ENCODE data around the gene PELI3.
"Not testable (repeated sequence)": the region's sequence is repeated elsewhere in the genome, so short reads cannot be mapped to it uniquely, and the experiment has no call there.

The PELI3 gene

GRCh38 chr11:66448523-66448922, 18.2 kb upstream of the PELI3 start:
- DNase-seq = no peak

DNA sequence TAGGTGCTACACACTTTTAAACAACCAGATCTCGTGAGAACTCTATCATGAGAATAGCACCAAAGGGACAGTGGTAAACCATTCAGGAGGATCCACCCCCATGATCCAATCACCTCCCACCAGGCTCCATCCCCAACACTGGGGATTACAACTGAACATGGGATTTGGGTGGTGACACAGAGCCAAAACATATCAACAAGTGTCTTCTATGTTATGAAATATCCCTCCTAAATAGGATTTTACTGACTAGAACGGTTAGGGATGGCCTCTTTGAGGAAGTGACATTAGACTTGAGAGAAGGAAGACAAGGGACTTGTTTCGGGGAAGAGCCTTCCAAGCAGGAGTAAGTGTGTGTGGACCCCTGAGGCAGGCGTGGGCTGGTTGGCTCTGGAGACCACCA, 16.1 kb upstream of the PELI3 start:
- no peak for DNase-seq

GRCh38 chr11:66451663-66452062, 15.0 kb upstream of the PELI3 start:
- DNase-seq = no peak

DNA sequence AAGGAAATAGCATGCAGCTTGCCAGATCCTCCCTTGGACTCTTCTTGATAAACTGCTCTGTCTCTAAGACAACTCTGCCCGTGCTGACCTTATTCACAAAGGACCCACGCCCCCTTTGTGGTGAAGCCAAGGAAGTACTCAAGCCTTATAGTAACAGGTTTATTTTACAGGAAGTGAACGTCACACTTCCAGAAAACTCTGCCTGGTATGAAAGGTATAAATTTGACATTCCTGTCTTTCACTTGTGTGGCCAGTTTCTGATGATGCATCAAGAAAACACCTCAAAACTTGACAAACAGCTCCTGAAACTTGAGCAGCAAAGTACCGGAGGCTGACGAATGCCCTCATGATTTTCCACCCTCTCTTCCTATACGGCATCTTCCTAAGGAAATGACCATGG, 12.5 kb upstream of the PELI3 start:
- DNase-seq = no peak

GRCh38 chr11:66454828-66455227, 11.9 kb upstream of the PELI3 start:
- no peak for DNase-seq

DNA sequence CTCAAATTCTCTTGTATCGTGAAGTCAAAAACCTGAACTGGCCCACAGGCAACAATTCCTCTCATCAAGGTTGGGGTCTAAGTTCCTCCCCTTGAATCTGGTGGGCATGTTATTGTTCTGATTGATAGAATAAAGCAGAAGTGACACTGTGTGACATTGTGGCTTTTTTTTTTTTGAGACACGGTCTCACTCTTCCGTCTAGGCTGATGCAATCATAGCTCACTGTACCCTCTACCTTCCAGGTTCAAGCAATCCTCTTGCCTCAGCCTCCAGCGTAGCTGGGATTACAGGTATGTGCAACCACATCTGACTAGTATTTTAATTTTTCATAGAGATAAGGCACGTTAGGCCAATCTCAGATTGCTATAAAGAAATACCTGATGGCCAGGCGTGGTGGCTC, 8.9 kb upstream of the PELI3 start:
- DNase-seq = no peak

- DNase-seq = no peak
These were observed 7.4 kb upstream of the PELI3 start for GRCh38 chr11:66459138-66459778.

DNA sequence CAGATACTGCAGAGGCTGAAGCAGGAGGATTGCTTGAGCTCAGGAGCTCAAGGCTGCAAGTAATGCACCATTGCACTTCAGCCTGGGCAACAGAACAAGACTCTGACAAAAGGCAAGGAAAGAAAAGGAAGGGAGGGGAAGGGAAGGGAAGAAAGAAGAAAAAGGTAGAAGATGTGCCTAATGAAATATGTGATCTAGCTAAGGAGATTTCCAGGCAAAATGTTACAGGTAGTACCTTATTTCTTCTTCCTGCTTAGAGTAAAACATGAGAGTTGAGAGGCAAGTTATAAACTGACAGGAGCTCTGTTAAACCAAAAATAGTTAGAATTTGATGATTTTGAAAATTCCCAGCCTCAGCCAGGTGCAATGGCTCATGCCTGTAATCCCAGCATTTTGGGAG, 4.7 kb upstream of the PELI3 start:
- no peak for DNase-seq

DNA sequence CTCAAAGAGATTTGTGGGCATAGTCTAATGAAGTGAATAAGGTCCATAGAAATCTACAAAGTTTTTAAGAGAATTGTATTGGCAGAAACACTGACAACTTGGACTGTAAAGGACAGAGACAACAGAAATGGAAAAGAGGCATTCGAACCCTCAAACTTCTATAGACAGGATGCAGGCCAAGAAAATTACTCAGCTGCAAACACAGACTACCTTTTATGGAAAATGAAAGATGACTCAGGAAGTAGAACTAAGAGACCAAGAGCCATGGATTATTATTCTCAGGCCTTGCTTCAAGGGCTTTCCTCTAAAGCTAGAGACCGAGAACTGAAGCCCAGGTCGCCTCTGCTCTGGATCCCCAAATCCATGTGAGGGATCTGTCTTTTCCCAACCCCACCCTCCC, 3.8 kb upstream of the PELI3 start:
- no peak for DNase-seq

DNA sequence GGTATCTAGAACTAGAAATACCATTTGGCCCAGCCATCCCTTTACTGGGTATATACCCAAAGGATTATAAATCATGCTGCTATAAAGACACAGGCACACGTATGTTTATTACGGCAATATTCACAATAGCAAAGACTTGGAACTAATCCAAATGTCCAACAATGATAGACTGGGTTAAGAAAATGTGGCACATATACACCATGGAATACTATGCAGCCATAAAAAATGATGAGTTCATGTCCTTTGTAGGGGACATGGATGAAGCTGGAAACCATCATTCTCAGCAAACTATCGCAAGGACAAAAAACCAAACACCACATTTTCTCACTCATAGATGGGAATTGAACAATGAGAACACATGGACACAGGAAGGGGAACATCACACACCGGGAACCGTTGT, 2.6 kb upstream of the PELI3 start:
- not testable (repeated sequence) for DNase-seq

DNA sequence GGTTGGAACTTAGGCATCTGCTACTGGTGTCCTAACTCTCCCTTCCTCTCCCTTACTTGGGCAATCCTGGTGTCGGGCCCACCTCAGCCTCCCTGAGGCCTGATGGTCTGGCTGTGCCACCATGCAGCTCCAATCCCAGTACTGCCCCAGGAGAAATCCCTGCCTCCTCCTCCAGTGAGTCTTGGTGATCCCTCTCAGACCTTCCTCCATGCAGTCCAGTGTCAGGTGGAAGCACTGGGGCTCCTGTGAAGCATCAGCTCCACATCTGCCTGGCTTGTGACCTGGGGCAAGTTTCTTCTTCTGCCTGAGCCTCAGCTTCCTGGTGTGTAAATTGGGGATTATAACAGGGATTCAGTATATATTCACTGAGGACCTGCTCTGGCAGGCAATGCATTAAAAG, 1.8 kb upstream of the PELI3 start:
- peak; percentile 31 for DNase-seq

DNA sequence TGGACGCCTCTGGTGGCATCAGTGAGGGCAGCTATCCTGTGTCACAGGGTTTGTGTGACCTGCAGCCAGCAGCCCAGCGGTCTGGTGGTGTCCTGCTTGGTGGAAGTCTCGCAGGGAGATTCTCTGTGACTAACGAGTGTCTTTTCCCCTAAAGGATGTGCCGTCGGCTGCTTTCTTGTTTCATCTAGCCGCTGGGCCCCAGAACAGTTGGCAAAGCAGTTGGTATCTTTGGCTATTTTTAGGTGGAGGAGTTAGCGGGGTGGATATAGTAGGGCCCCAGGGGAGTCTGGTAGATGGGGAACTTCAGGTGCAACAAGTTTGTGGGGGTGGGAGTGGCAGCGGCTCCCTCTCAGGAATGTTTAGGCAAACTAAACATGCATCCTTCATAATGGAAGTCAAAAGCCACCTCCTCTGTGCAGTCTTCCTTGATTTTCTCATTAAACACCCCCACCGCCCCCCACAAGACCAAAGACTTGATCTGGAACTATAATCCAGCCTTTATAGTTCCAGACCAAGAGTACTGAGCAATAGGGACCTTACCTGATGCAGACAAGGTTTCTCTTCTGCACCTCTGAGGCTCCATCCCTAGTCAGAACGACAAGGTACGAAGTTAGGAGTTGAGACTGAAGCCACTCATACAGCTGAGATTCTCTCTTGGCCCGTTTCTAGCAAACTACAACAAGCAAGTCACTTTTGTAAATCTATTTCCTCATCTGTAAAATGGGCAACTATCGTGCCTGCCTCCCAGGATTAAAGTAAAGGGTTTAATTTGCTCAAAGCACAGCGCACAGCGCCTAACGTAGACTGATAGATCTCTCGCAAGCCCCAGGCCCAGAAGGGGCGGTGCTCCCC, 1.1 kb upstream of the PELI3 start:
- DNase-seq = no peak

- DNase-seq = peak; percentile 82
These were observed 442 bp downstream of the PELI3 start for GRCh38 chr11:66467034-66467659.

DNA sequence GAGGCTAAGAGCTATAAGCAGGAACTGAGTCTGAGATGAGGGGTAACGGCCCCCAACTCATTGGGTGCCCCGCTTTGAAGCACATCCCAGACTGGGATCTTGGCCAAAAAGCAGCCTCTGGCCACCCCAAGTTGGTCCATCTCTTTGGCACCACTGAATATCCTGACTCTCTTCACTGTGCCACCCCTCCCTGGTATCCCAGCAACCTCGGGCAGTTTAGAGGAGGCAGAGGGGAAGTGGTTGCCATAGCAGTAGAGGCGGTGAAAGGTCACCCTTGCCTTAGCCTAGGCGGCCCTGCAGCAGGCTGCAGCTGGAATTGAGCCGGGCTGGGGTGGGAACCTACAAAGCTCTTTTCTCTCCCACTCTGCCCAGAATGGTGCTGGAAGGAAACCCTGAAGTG, 1.1 kb downstream of the PELI3 start:
- DNase-seq = peak; percentile 91

DNA sequence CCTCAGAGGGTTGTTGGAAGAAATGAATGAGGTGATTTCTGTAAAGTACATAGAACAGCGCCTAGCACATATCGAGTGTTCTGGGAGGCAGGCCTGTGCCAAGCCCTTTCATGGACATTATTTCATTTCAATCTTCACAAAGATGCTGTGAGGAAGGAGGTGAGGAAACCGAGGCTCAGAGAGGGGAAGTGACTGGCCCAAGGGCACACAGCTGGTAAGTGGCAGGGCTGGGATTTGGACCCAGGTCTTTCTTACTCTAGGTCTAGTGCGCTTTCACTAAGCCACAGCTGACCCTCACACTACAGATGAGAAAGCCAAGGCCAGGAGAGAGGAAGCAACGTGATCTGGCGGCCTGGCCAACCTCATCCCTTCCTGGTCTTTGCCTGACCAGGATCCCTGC, 2.0 kb downstream of the PELI3 start:
- no peak for DNase-seq

DNA sequence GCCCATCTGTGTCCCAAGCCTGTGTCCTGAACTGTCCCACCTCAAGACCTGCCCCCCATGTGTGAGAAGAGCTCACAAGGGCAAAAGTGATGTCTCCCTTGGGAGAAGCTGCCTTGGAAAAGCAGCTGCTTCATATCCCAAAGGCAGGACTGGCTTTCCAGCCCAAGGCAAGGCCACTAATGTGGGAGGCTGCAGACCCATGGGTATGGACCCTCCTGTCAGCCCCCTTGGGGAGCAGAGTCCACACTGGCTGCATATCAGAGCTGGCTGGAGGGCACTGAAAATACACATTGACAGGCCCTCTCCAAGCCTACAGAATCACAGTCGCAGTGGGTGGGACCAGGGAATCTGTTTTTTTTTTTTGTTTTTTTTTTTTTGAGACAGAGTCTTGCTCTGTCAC, 2.7 kb downstream of the PELI3 start:
- no peak for DNase-seq

DNA sequence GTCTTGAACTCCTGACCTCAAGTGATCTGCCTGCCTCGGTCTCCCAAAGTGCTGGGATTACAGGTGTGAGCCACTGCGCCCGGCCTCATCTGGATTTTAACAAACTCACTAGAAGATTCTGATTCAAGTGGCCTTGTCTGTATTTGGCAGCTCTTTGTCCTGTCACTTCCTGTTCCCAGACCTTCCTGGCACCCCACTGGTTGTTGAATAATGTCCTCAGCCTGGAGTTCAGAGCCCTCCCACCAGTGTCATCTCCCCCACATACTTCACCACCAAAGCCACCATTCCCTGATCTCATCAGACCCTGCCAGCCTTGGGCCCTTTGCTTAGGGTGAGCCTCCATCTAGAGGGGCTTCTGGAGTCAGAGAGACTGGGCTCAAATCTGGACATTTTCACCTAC, 3.3 kb downstream of the PELI3 start:
- DNase-seq = no peak

DNA sequence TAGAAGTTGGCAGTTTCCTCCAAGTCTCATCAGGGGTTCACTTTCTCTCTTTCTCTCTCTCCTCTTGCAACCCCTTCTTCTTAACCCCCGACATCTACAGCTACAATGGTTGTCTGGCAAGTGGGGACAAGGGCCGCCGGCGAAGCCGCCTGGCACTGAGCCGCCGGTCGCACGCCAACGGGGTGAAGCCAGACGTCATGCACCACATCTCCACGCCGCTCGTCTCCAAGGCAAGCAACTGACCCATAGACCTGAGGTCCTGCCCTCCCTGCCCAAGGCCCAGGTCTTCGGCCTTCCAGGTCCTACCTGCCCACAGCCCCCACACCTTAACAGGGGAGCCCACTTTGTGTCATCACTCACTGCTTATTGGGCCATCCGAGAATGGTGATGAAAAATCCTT, 4.4 kb downstream of the PELI3 start:
- DNase-seq = no peak

DNA sequence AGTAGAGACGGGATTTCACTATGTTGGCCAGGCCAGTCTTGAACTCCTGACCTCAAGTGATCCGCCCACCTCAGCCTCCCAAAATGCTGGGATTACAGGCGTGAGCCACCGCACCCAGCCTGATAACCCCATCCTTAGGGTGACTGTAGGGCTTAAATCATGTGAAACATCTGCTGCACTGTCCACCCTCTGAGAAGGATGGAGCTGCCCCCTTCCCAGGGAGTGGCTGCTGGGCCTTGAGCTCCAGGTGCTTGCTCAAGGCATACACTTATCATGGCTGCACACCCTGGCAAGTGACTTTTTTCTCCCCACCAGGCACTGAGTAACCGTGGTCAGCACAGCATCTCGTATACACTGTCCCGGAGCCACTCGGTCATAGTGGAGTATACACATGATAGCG, 5.3 kb downstream of the PELI3 start:
- DNase-seq = no peak

- DNase-seq = no peak
These were observed 6.5 kb downstream of the PELI3 start for GRCh38 chr11:66473167-66473566.

GRCh38 chr11:66473608-66474515, 7.2 kb downstream of the PELI3 start:
- DNase-seq = no peak

DNA sequence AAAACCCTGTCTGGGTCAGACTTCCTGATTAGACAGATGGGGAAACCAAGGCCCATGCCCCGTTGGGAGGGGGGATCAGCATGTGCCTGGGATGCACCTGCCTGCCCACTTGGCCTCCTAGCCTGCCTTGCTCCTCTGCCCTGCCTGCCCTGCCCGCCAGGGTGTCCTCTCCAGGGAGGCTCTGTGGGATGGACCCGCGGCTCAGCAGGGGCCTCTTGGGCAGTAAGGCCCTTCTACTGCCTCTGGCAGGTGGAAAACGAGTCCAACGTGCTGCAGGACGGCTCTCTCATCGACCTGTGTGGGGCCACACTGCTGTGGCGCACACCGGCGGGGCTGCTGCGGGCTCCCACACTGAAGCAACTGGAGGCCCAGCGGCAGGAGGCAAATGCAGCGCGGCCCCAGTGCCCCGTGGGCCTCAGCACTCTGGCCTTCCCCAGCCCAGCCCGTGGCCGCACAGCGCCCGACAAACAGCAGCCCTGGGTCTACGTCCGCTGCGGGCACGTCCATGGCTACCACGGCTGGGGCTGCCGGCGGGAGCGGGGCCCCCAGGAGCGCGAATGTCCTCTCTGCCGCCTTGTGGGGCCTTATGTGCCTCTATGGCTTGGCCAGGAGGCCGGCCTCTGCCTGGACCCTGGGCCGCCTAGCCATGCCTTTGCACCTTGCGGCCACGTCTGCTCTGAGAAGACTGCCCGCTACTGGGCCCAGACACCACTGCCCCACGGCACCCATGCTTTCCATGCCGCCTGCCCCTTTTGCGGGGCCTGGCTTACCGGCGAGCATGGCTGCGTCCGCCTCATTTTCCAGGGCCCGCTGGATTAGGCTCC, 8.9 kb downstream of the PELI3 start:
- no peak for DNase-seq
